NCI-H524 (cell line): Measurements from ENCODE around the gene ARHGAP40.

Source experiments
- DNase-seq, 2 experiments: peaks; one replicate each; lab custom pipeline; 2025; lab: John Stamatoyannopoulos, UW

ARHGAP40 gene

GRCh38 chr20:38617830-38618196 is 16.2 kb downstream of the ARHGAP40 start:
- no peak for DNase-seq

- DNase-seq: no peak
Measured at GRCh38 chr20:38620441-38620840, 18.8 kb downstream of the ARHGAP40 start.

- DNase-seq: no peak
Measured at GRCh38 chr20:38623061-38623460, 21.5 kb downstream of the ARHGAP40 start.

GRCh38 chr20:38624084-38624483 is 22.5 kb downstream of the ARHGAP40 start:
- DNase-seq: no peak

GRCh38 chr20:38625896-38626295 is 24.3 kb downstream of the ARHGAP40 start:
- no peak for DNase-seq

- DNase-seq: no peak
Measured at GRCh38 chr20:38626921-38627659, 25.5 kb downstream of the ARHGAP40 start.

GRCh38 chr20:38628580-38629470 is 27.2 kb downstream of the ARHGAP40 start:
- no peak for DNase-seq

DNA sequence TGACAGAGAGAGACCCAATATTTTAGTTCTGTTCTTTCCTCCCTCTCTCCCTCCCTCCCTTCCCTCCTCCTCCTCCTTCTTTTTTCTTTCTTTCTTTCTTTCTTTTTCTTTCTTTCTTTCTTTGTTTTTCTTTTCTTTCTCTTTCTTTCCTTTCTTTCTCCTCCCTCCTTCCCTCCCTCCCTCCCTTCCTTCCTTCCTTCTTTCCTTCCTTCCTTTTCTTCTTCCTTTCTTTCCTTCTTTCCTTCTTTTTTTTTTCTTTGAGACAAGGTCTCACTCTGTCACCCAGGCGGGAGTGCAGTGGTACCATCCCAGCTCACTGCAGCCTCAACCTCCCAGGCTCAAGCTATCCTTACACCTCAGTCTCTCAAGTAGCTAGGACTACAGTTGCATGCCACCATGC is 28.4 kb downstream of the ARHGAP40 start:
- no peak for DNase-seq

GRCh38 chr20:38630727-38631126 is 29.1 kb downstream of the ARHGAP40 start:
- DNase-seq: no peak

DNA sequence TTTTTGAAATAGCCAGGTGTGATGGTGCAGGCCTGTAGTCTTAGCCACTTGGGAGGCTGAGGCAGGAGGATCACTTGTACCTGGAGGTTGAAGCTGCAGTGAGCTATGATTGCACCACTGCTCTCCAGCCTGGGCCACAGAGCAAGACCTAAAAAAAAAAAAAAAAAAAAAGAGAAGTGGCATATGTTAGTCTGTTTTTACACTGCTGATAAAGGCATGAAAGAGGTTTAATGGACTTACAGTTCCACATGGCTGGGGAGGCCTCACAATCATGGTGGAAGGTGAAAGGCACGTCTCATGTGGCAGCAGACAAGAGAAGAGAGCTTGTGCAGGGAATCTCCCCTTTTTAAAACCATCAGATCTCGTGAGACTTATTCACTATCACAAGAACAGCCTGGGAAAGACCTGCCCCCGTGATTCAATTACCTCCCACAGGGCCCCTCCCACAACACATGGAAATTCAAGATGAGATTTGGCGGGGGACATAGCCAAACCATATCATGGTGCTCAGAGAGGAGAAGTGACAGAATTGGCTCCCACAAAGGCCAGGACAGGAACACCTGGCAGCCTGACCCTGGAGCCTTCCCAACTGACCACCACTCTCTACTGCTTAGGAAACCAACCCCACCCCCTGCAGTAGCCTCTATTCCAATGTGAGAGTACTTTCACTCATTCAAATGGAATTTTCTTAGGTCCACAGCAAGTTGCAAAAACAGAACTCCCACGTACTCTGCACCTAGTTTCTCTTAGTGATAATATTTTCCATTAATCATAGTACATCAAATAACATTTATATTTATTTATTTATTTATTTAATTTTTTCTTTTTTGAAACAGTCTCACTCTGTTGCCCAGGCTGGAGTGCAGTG is 29.8 kb downstream of the ARHGAP40 start:
- no peak for DNase-seq

GRCh38 chr20:38633577-38634093 is 32.0 kb downstream of the ARHGAP40 start:
- DNase-seq: peak; percentile 48 to 60

- peak; percentile 54 to 75 for DNase-seq
Measured at GRCh38 chr20:38635721-38636288, 34.2 kb downstream of the ARHGAP40 start.

- no peak for DNase-seq
Measured at GRCh38 chr20:38640521-38640920, 38.9 kb downstream of the ARHGAP40 start.

GRCh38 chr20:38642498-38642897 is 40.9 kb downstream of the ARHGAP40 start:
- DNase-seq: no peak

DNA sequence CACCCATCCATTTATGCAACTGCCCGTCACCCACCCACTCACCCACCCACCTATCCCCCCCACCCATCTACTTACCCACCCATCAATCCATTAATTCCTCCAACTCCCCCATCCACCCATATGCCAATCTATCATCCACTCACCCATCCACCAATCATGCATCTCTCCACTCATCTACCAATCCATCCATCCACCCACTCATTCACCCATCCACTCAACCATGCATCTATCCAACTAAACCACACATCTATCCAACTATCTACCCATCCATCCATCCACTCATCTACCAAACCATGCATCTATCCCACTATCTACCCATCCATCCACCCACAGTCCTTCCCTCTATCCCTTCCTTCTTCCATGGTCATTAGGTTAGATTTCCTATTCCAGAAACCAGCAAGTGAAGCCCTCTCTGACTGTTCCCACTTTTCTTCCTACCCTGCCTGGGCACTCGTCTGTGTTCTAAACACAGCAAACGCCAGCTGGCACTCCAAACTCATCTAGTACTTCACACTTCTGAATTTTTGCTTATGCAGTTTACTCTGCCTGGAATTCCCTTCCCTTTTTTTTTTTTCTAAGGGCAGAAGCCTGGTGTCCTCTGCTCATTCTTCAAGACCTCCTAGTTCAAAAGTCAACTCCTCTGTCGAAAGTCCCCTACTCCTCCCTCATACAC is 43.1 kb downstream of the ARHGAP40 start:
- DNase-seq: peak in 1 of 2 experiments; percentile 49

DNA sequence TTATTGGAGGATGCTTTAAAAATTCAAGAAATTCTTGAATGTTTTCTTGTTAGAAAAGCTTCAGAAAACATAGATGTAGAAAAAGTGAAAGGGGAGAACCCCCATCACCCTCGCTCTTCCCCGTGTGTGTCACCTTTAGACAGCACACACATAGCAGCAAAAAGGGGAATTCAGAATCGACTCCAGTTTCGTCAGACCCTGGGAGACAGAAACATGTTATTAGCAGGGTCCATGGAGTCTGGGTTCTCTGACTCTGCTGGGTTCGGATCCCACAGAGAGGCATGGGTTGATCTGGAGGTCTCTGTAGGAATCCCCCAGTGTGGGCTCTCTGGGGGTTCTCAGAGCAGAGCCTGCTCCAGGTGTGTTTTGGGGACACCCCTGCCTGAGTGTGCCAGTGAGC is 43.7 kb downstream of the ARHGAP40 start:
- DNase-seq: no peak

- DNase-seq: peak; percentile 58 to 80
Measured at GRCh38 chr20:38645980-38646858, 44.6 kb downstream of the ARHGAP40 start.

DNA sequence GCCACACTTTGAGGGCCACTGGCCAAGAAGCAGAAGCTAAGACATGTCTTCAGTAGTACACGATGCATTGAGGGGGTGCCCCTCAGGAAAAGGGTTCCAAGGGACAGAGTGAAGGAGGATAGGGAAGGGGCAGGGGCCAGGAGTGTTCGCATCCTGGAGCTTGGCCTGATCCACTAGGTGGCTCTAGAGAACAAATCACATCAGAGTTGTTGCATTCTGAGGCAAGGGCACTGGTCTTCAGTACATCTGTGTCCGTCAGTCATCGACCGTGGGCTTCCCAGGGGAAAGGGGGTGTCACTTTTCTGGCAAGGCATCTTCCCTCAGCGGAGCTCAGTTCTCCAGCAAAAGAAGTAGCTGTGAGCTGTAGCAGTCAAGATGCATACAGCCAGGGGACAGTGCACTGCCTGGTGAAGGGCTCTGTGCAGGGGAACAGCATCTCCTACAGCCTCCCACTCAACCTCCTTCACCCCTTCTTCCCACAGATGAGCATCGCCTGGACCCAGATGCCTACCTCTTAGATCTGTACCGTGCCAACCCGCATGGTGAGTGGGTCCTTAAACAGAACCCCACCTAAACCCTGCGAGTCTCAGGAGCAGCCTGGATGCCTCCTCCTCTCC is 47.8 kb downstream of the ARHGAP40 start:
- peak; percentile 82 to 93 for DNase-seq

- no peak for DNase-seq
Measured at GRCh38 chr20:38650010-38650409, 48.4 kb downstream of the ARHGAP40 start.

GRCh38 chr20:38651154-38651553 is 49.5 kb downstream of the ARHGAP40 start:
- DNase-seq: no peak
